GM18861 (cell line): ENCODE measurements around the gene CDHR2.

Source experiments
- ATAC-seq: cut with Tn5 transposase; IDR thresholded peaks from one replicate; pipeline ENCODE4 v1.9.1; 2021; ENCODE audit not compliant: unreplicated experiment

CDHR2 gene

DNA sequence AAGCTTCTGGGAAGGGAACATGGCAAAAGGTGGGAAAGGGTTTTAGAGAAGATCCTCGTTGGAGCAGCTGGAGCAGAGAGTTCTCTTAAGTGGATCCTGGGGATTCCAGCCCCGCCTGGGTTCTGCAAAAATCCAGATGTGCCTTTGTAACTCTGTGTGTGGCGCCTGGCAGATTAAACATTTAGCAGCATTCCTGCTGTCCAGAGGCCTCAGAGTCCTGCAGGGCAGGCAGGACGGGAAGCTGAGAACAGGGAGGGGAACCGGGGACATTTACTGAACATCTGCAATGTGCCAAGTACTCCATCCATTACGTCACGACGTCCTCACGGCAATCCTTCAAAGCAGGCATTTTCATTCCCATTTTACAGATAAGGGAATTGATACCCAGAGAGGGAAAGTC lies 87.3 kb downstream of the CDHR2 start:
- no peak for ATAC-seq

DNA sequence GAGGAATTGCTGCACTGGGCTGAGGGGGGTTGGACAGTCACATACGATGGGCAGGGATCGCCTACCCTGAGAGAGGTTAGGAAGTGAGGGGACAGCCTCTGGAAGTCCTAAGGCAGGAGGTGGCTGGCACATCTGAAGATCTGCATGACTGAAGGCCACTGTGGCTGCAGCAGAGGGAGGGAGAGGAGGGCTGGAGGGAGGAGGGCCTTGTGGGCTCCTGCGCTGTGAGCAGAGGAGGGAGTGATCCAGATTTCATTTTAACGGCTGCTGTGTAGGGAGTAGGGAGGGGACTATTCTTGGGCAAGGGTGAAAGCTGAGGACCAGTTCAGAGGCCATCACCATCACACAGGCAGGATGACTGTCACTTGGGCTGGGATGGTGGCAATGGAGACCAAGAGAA lies 88.4 kb downstream of the CDHR2 start:
- no peak for ATAC-seq

DNA sequence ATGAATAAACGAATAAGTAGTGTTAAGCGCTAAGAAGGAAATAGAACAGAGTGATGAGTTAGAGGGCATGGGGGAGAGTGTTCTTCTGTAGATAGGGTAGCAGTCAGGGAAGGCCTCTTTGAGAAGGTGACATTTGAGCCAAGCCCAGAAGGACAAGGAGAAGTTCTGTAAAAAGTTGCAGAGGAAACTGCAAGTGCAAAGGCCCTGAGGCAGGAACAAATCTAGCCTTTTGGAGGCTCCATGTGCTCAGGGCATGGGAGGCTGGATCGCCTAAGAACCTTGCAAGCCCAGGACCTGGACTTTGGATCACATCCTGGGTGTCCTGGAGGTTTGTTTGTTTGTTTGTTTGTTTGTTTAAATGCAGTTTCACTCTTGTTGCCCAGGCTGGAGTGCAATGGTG lies 89.3 kb downstream of the CDHR2 start:
- ATAC-seq, result no peak

DNA sequence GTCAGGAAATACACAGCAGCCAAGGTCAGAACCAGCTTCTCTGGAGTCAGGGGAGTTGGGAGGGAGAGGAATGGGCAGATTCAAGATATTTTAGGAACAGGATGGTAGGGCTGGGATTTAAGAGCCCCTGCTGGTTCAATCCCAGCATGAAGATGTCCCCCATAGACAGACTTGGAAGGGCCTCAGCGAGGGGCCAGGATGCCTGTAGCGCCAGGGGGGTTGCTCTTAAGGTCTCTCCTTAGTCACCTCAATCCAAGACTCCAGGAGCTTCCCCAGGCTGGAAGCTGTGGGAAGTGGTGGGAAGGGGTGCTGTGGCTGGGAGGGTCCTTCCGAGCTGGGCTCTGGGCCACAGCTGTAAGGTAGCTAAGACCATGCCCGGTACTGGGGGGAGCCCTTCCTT lies 90.1 kb downstream of the CDHR2 start:
- ATAC-seq, result no peak

DNA sequence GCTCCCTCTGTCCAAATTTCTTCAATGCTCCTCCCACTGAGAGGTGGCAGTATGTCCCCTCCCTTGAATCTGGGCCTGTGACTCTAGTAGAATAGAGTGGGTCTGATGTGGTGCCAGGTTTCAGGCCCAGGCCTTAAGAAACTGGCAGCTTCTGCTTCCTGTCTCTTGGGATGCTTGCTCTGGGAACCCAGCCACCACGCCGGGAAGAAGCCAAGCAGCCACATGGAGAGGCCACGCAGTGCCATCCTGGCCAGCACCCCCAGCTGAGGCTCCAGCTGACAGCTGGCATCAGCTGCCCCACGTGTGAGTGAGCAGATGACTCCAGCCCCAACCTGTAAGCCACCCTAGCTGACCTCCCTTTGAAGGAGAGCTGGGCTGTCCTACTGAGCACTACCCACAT lies 90.8 kb downstream of the CDHR2 start:
- ATAC-seq, result no peak

DNA sequence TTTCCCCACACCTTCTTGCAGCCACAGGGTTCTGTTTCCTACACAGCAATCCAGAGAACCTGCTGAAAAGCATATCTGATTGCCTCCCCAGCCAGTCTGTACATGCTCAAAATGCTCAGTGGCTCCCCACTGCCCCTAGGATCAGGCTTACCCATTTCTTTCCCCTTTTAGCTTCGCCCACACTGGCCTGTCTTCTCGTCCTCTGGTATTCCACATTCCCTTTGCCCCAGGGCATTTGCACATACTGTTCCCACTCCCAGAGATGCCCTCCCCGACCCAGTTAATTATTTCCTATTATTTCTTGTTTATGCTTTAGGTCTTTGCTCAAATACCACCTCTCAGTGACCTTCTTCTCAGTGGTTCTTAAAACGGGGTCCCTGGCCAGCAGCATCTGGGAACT lies 91.5 kb downstream of the CDHR2 start:
- no peak for ATAC-seq

DNA sequence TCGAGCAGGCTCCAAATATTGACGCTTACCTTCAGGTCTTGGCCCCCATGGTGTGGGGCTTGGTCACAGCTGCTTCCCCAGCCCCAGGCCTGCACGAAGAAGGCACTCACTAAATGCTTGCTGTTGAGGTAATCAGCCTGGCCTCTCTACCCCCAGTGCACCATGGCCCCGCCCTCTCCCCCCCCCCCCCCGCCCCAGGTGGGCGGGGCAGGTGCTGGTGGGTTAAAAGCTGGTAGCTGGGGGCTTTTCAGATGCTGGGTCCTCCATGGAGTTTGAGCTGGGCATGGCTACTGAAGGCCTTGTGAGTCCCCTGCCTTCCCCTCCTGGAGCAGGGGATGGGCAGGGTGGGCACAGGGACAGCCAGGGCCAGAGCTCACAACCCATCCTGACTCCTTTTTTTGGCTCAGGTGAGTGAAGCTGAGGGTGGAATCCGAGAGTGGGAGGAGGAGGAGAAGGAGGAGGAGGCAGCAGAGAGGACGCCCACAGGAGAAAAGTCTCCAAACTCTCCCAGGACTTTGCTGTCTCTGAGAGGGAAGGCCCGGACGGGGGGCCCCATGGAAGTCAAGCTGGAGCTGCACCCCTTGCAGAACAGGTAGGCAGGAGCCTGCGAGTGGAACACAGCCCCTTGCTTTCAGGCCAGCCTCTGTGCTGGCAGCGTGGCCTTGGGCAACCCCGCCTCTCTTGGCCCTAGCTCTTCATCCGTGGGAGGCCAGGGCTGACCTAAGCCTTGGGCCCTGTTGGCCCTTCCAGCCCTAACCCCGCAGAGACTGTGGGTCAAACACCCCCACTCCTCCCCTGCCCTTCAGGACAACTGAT lies 93.7 kb downstream of the CDHR2 start:
- no peak for ATAC-seq

DNA sequence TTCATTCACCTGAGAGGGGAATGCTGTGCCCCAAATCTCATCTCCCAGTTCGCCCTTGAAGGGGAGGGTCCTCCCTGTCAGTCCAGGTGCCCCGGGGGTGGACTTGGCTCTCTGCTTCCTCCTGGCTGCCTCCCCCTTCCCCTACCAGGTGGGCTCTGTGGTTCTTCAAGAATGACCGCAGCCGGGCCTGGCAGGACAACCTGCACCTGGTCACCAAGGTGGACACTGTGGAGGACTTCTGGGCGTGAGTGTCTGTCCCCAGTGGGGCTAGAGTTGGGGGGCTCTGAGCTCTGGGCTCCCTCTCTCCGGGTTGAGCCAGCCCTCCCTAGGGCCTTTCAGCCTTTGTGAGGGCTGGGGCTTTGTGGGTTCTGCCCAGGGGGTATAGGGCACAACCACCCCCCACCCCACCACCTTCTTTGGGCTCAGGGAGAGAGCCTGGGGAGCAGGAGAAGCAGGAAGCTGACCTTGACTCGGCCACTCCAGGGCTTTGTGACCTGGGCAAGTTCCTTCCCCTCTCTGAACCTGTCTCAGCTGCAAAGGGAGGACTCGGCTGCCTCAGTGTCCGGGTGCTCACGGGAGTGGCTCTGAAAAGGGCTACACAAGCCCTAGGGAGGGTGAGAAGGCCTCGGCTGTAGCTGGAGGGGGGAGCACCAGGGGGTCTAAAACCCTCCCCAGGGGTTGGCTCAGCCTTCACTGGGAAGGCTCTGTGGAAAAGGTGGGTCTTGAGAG lies 94.5 kb downstream of the CDHR2 start:
- no peak for ATAC-seq

DNA sequence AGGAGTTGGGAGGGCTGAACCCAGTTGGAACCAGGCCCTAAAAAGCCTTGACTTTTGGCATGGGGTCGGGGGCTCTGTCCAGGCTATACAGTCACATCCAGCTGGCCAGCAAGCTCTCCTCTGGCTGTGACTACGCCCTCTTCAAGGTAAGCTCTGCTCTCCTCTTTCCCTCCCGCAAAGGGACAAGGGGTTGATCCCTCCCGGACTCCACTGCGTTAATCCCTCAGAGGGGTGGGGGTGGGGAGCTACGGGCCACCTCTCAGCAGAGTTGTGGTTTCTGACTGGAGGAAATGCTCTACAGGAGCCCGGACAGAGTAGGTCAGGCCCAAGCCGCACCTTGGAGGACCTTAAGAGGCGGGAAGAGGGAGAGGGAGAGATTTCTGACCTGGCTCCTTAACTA lies 95.2 kb downstream of the CDHR2 start:
- ATAC-seq, result no peak

DNA sequence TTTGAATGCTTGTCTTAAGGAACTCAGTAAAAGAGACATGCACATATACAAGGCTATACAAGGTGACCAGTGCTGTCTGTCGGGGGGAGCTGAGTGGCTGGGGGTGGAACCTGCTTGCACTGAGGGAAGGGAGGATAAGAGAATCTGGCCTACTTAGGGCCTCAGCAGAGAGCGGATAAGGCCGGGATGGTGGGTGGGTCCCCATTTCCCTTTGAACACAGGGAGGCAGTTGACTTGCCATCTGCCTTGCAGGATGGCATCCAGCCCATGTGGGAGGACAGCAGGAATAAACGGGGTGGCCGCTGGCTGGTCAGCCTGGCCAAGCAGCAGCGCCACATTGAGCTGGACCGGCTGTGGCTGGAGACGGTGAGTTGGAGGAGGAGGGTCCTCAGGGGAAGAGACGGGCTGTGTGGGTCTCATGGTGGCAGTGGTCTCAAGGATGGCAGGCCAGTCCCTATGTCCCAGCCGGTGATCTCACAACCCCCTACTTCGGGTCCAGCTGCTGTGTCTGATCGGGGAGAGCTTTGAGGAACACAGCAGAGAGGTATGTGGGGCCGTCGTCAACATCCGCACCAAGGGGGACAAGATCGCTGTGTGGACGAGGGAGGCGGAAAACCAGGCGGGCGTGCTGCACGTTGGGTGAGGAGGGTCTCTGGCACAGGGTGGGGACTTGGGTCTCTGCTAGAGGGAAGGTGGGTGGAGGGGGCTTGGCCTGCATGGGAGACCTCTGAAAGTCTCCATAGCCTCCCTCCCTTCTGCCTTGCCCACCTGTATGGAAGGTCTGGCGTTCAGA lies 95.9 kb downstream of the CDHR2 start:
- ATAC-seq, result no peak
